HL-60 (cell line): ENCODE measurements around the gene FBXL17.

Source experiments
- DNase-seq, 2 experiments: peaks; one replicate each; pipeline ENCODE4 v3.0.0-alpha.2; 2010 to 2020; ENCODE audit warnings: low read depth in 1 of 2, low spot score in 1 of 2
- H3K27ac ChIP-seq: fragments of 250-450 bp; sonication (Bioruptor Pico); replicated peaks from 2 replicates; pipeline ENCODE4 v1.5.1; 2020; ENCODE audit warnings: mild to moderate bottlenecking, moderate library complexity
- H3K27me3 ChIP-seq: fragments of 250-450 bp; sonication (Bioruptor Pico); 2 replicates; pipeline ENCODE4 v1.5.1; 2021; ENCODE audit warnings: mild to moderate bottlenecking, moderate library complexity; ENCODE audit not compliant: insufficient read depth, poor library complexity, severe bottlenecking
- H3K4me3 ChIP-seq: replicated peaks from 2 replicates; pipeline ENCODE4 v1.5.1; 2011; ENCODE audit warnings: mild to moderate bottlenecking, control low read depth, low read length; ENCODE audit not compliant: insufficient read depth
- GABPA ChIP-seq: IDR thresholded peaks from 2 replicates; pipeline ENCODE4 v1.6.1; 2012; ENCODE audit warnings: low read depth
- POLR2AphosphoS5 ChIP-seq: IDR thresholded peaks from 2 replicates; pipeline ENCODE4 v1.6.1; 2012; ENCODE audit warnings: low read depth
- REST ChIP-seq: IDR thresholded peaks from 2 replicates; pipeline ENCODE4 v1.6.1; 2012; ENCODE audit warnings: low read depth; ENCODE audit not compliant: insufficient replicate concordance
- SPI1 ChIP-seq: IDR thresholded peaks from 2 replicates; pipeline ENCODE4 v1.6.1; 2012; ENCODE audit warnings: low read depth, mild to moderate bottlenecking, borderline replicate concordance
- TF ChIP-seq, protein P1 (sequence below): IDR thresholded peaks from one replicate; pipeline ENCODE4 v1.5.1; 2011; ENCODE audit warnings: low read length, control low read depth, inconsistent platforms; ENCODE audit not compliant: insufficient read depth

Gene FBXL17

DNA sequence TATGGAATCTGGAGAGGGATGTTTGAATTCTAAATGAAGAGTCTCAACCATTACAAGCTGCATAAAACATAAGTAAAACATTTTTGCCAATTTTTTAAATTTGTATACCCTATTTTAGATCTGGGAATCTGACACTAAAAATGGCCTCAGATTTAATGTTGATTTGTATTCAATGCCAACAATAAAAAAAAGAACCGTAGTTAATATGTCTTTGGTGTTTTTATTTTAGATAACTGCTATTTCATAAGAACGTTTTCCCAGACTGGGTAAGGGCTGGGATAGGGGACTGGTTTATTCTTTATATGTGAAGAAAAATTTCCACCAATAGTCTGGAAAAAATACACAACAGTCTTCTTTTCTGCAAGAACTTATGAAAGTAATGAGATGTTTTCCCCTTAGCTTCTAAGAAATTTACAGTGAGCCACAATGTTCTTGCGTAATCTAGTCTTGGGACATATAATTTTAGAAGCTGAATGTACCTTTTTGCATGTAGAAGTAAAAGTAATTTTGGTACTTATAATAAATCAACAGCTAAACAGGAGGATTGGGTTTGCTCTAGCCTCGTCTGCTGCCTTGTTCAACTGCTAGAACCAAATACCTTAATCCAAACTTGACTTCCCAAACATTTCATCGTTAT lies 466.6 kb downstream of the FBXL17 start:
- no peak for DNase-seq
- no peak overlapping the region for H3K27ac ChIP-seq
- H3K27me3 ChIP-seq: no peaks in the 10 kb centered on the region
- TF ChIP-seq SPI1 (no peak), POLR2AphosphoS5 (no peak)
- TF ChIP-seq, protein P1, sequence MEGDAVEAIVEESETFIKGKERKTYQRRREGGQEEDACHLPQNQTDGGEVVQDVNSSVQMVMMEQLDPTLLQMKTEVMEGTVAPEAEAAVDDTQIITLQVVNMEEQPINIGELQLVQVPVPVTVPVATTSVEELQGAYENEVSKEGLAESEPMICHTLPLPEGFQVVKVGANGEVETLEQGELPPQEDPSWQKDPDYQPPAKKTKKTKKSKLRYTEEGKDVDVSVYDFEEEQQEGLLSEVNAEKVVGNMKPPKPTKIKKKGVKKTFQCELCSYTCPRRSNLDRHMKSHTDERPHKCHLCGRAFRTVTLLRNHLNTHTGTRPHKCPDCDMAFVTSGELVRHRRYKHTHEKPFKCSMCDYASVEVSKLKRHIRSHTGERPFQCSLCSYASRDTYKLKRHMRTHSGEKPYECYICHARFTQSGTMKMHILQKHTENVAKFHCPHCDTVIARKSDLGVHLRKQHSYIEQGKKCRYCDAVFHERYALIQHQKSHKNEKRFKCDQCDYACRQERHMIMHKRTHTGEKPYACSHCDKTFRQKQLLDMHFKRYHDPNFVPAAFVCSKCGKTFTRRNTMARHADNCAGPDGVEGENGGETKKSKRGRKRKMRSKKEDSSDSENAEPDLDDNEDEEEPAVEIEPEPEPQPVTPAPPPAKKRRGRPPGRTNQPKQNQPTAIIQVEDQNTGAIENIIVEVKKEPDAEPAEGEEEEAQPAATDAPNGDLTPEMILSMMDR: no peak
- no peak overlapping the region for H3K4me3 ChIP-seq

DNA sequence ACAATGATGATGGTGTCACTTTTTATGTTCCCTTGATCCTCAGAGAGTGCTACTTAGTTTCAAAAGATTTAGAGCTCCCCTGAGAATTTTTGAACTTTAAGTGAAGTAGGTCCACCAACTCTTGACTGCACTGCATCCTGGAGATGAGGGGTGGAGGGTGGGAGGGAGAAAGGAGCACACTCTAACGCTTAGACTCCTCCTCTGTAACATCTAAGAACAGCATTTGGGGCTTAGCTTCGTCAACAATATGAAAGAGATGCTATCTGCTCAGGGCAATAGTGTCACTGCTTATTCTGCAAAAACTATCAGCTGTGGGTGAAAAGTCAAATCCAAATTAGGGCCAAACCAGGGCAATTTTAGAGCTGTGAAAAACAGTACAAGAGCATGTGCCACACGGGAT lies 468.4 kb downstream of the FBXL17 start:
- DNase-seq: no peak
- Histone ChIP-seq H3K27ac (no peak overlapping the region), H3K27me3 (no peaks in the 10 kb centered on the region), H3K4me3 (no peak overlapping the region)
- TF ChIP-seq, protein P1: no peak
- TF ChIP-seq POLR2AphosphoS5 (no peak), GABPA (no peak), REST (no peak), SPI1 (no peak)

DNA sequence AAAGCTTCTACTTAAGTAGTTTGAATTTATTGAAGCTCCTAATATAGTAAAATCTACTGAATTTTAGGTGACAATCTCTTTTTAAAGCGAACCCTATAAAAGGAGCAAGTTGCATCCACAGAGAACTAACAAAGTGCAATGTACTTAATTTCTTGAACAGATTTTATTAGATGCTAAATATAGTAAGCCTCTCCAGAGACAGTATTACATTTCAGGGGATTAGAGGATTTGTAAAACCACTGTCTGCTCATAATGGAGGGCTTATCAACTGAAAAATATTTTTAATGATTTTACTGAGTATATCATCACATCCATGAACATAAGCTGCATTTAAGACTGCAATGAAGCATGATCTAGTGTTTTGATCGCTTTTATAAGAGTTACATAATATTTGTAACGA lies 481.2 kb downstream of the FBXL17 start:
- no peaks in the 10 kb centered on the region for H3K27me3 ChIP-seq
- no peak overlapping the region for H3K4me3 ChIP-seq
- TF ChIP-seq, protein P1: no peak
- no peak for TF ChIP-seq POLR2AphosphoS5
- no peak for TF ChIP-seq SPI1
- no peak for TF ChIP-seq REST
- no peak for TF ChIP-seq GABPA
- H3K27ac ChIP-seq: no peak overlapping the region
- DNase-seq: no peak

DNA sequence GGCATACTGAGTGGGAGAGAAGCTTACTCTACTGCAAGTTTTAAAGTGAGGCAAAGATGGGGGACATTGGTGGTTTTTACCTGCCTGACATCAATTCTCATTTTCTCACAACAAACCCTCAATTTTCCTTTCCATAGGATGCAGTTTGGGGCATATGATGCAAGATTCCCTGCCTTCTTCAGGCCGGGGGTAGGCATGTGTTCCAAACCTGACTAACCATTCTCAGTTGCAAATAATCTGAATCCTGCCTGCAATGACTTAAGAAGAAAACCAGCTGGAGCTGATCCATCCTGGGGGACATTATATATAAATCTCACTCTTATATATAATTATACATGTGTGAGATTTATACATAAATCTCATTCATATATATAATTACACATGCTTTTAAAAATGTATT lies 487.5 kb downstream of the FBXL17 start:
- Histone ChIP-seq H3K4me3 (no peak overlapping the region), H3K27me3 (no peaks in the 10 kb centered on the region), H3K27ac (no peak overlapping the region)
- DNase-seq: no peak
- TF ChIP-seq REST (no peak), GABPA (no peak), SPI1 (no peak), POLR2AphosphoS5 (no peak)
- TF ChIP-seq, protein P1: no peak
